BE2C (cell line): Measurements from ENCODE around the gene PET117.

Source experiments
- DNase-seq: peaks from one replicate; pipeline ENCODE4 v3.0.0-alpha.2; 2020
- H3K27me3 ChIP-seq: fragments of 250-450 bp; sonication (Bioruptor Pico); 2 replicates; pipeline ENCODE4 v1.5.1; 2020; ENCODE audit warnings: mild to moderate bottlenecking
- H3K36me3 ChIP-seq: fragments of 250-450 bp; sonication (Bioruptor Pico); 2 replicates; pipeline ENCODE4 v1.5.1; 2020; ENCODE audit warnings: mild to moderate bottlenecking
- H3K4me1 ChIP-seq: fragments of 250-450 bp; sonication (Bioruptor Pico); 2 replicates; pipeline ENCODE4 v1.5.1; 2020
- H3K4me3 ChIP-seq: 2 replicates; pipeline ENCODE4 v1.5.1; 2011; ENCODE audit warnings: low read depth, low read length
- H3K9me3 ChIP-seq: fragments of 250-450 bp; sonication (Bioruptor Pico); 2 replicates; pipeline ENCODE4 v1.5.1; 2020
- TF ChIP-seq, protein P1 (sequence below): IDR thresholded peaks from 2 replicates; pipeline ENCODE4 v1.5.1; 2012; ENCODE audit warnings: mild to moderate bottlenecking, low read depth, low read length

PET117 gene

DNA sequence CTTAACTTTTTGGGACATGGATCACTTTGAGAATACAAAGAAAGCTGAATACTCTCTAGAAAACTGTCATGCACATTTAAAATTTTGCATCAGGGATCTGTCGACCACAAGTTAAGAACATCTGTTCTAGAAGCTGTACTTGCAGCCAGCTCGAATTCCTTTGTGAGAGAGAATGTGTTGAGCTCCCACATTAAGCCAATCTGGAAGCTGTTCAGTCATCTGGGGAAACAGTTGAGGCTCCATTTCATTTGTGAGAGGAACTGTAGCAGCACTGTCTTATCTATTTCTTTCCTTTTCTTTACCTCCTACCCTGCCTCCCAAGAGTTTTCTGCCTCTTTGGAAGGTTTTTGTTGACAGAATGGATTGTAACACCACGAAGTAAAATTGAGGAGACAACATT, 50.8 kb downstream of the PET117 start:
- no peaks in the 10 kb centered on the region for H3K27me3 ChIP-seq
- H3K4me3 ChIP-seq = no peak overlapping the region
- H3K36me3 ChIP-seq = peaks cover 31% of the 10 kb centered on the region

DNA sequence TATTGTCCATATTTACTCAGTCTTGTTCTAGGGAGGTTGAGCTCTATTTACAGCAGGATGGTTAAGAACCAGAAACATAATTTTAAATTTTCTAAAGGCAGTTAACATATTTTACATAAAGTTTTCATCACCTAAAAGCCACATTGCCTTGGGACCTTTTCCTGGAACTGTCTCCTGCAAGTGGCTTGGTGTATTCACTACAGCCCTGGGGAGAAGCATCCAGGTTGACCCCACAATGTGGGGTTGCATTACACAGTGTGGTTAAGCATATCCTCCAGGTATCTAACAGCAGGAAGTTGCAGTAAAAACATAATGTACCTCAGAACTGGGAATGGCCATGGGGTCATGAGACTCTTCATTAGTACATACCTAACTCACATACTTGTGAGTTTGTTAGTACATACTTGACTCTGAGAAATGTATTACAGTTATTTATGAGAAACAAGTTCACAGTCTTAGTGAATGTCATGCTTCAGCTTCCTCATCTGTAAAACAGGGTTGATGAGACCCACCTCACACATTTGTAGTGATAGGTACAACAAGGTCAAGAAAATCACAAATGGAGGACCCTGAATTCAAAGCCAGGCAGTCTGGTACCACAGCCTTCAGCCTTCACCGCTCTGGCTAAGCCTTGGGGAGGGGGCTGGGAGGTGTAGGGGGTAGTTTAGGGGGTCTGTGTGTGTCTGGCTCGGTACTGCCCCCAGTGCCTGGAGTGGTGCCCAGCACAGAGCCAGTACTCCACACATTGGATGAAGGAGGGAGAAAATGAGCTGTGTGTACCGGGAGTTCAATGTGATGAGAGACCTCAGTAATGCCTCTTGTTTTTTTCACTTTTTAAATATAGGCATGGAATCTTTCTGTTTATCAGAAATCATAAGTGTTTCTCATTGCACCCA, 52.9 kb downstream of the PET117 start:
- Histone ChIP-seq H3K27me3 (no peaks in the 10 kb centered on the region), H3K4me1 (no peaks in the 10 kb centered on the region), H3K36me3 (peaks cover 20% of the 10 kb centered on the region), H3K4me3 (no peak overlapping the region), H3K9me3 (no peaks in the 10 kb centered on the region)
- TF ChIP-seq, protein P1, sequence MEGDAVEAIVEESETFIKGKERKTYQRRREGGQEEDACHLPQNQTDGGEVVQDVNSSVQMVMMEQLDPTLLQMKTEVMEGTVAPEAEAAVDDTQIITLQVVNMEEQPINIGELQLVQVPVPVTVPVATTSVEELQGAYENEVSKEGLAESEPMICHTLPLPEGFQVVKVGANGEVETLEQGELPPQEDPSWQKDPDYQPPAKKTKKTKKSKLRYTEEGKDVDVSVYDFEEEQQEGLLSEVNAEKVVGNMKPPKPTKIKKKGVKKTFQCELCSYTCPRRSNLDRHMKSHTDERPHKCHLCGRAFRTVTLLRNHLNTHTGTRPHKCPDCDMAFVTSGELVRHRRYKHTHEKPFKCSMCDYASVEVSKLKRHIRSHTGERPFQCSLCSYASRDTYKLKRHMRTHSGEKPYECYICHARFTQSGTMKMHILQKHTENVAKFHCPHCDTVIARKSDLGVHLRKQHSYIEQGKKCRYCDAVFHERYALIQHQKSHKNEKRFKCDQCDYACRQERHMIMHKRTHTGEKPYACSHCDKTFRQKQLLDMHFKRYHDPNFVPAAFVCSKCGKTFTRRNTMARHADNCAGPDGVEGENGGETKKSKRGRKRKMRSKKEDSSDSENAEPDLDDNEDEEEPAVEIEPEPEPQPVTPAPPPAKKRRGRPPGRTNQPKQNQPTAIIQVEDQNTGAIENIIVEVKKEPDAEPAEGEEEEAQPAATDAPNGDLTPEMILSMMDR = 0 out of 2 replicates have a peak, but pooled peaks have one; percentile 6
- DNase-seq = no peak

More for the DNA sequence above, 50.8 kb downstream of the PET117 start:
- H3K9me3 ChIP-seq = no peaks in the 10 kb centered on the region
- TF ChIP-seq, protein P1 = no peak
- no peak for DNase-seq
- no peaks in the 10 kb centered on the region for H3K4me1 ChIP-seq

DNA sequence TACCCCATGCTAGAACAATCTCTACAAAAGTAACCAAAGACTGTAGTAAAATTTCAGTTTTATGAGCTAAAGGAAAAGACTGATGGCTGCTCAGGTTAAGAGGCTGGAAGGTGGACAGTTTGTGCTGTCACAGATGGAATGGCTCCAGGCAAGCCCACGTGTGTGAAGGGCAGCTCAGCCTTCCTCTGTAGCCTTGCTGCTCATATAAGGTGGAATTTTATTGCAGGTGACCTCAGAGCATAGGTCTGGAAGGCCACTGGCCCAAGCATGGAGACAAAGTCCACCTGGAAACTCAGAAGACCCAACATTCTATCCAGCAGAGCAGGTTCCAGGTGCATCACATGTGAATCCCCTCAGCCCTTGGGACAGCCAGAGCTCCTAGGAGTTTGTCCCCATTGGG, 53.6 kb downstream of the PET117 start:
- no peaks in the 10 kb centered on the region for H3K9me3 ChIP-seq
- peaks cover 15% of the 10 kb centered on the region for H3K36me3 ChIP-seq
- DNase-seq = no peak
- no peaks in the 10 kb centered on the region for H3K27me3 ChIP-seq
- H3K4me1 ChIP-seq = no peaks in the 10 kb centered on the region
- TF ChIP-seq, protein P1 = no peak
- no peak overlapping the region for H3K4me3 ChIP-seq
